Stimulated activated CD4-positive, alpha-beta T cell treated with anti-CD3 and anti-CD28 coated beads, Interleukin-15, amount 100 ng/mL, for 48 hours (primary cell): ENCODE measurements around the gene AGO1.
"Not testable (repeated sequence)": the region's sequence is repeated elsewhere in the genome, so short reads cannot be mapped to it uniquely, and the experiment has no call there.

Experiments used
- DNase-seq, 2 donors: peaks; one replicate each; pipeline ENCODE4 v3.0.0-alpha.2; 2020; ENCODE audit warnings: low read depth in 2 of 2

The AGO1 gene

GRCh38 chr1:35869245-35869950, 13.6 kb upstream of the AGO1 start:
- not testable (repeated sequence) for DNase-seq

GRCh38 chr1:35870651-35871309, 12.2 kb upstream of the AGO1 start:
- no peak for DNase-seq

GRCh38 chr1:35873243-35873750, 9.7 kb upstream of the AGO1 start:
- DNase-seq: no peak

GRCh38 chr1:35874115-35874514, 8.9 kb upstream of the AGO1 start:
- not testable (repeated sequence) for DNase-seq

- DNase-seq: no peak
Observed at GRCh38 chr1:35876988-35877387, 6.0 kb upstream of the AGO1 start.

- no peak for DNase-seq
Observed at GRCh38 chr1:35881850-35882273, 1.1 kb upstream of the AGO1 start.

GRCh38 chr1:35882586-35882944, 444 bp upstream of the AGO1 start:
- no peak for DNase-seq

GRCh38 chr1:35883635-35884101, 659 bp downstream of the AGO1 start:
- peak; percentile 13 to 22 for DNase-seq

GRCh38 chr1:35884934-35885333, 1.9 kb downstream of the AGO1 start:
- DNase-seq: no peak

GRCh38 chr1:35885961-35886558, 3.1 kb downstream of the AGO1 start:
- no peak for DNase-seq

- DNase-seq: no peak
Observed at GRCh38 chr1:35886577-35887431, 3.8 kb downstream of the AGO1 start.

- DNase-seq: no peak
Observed at GRCh38 chr1:35887508-35887907, 4.5 kb downstream of the AGO1 start.

GRCh38 chr1:35888255-35888654, 5.2 kb downstream of the AGO1 start:
- DNase-seq: no peak

GRCh38 chr1:35888981-35889380, 6.0 kb downstream of the AGO1 start:
- DNase-seq: not testable (repeated sequence)

- DNase-seq: no peak
Observed at GRCh38 chr1:35893051-35893879, 10.3 kb downstream of the AGO1 start.

GRCh38 chr1:35894183-35894582, 11.2 kb downstream of the AGO1 start:
- no peak for DNase-seq

GRCh38 chr1:35894656-35895055, 11.6 kb downstream of the AGO1 start:
- no peak for DNase-seq

GRCh38 chr1:35899941-35900340, 16.9 kb downstream of the AGO1 start:
- no peak for DNase-seq

- DNase-seq: no peak
Observed at GRCh38 chr1:35901235-35901634, 18.2 kb downstream of the AGO1 start.

- DNase-seq: no peak
Observed at GRCh38 chr1:35902671-35903070, 19.7 kb downstream of the AGO1 start.

- no peak for DNase-seq
Observed at GRCh38 chr1:35914717-35915116, 31.7 kb downstream of the AGO1 start.
